ENCODE data around the gene SLC25A10.

Gene SLC25A10

GRCh38 chr17:81694810-81695209 lies 17.3 kb upstream of the SLC25A10 start:
- H3K4me1 ChIP-seq: no peaks in the 10 kb centered on the region
- no peaks in the 10 kb centered on the region for H3K36me3 ChIP-seq (ENCODE audit: control insufficient read depth, insufficient read depth, low read length)
- H3K4me2 ChIP-seq (ENCODE audit: low read length): no peak overlapping the region
- no peak overlapping the region for H3K4me3 ChIP-seq (ENCODE audit: low read depth, low read length)
- no peak overlapping the region for H3K9ac ChIP-seq
- H3K27me3 ChIP-seq (ENCODE audit: control insufficient read depth, insufficient read depth, low read length): no peaks in the 10 kb centered on the region
- peaks cover 23% of the 10 kb centered on the region for H3K79me2 ChIP-seq
- no peak overlapping the region for H3K27ac ChIP-seq
- H3K9me3 ChIP-seq (ENCODE audit: control insufficient read depth, low read length): no peaks in the 10 kb centered on the region
- TF ChIP-seq CTCF (IDR thresholded peaks at IDR 0.05): no peak
- no peak overlapping the region for H2AFZ ChIP-seq

- Histone ChIP-seq H3K4me2 (ENCODE audit: low read length) (no peak overlapping the region), H3K9me3 (ENCODE audit: control insufficient read depth, low read length) (no peaks in the 10 kb centered on the region), H3K9ac (no peak overlapping the region), H2AFZ (no peak overlapping the region), H3K4me3 (ENCODE audit: low read depth, low read length) (no peak overlapping the region), H3K79me2 (peaks cover 23% of the 10 kb centered on the region), H3K27me3 (ENCODE audit: control insufficient read depth, insufficient read depth, low read length) (no peaks in the 10 kb centered on the region), H3K27ac (no peak overlapping the region), H3K36me3 (ENCODE audit: control insufficient read depth, insufficient read depth, low read length) (no peaks in the 10 kb centered on the region), H3K4me1 (no peaks in the 10 kb centered on the region)
- no peak for TF ChIP-seq CTCF (IDR thresholded peaks at IDR 0.05)
Measured at GRCh38 chr17:81695211-81695610, 16.9 kb upstream of the SLC25A10 start.

- H2AFZ ChIP-seq: no peak overlapping the region
- peaks cover 26% of the 10 kb centered on the region for H3K79me2 ChIP-seq
- no peaks in the 10 kb centered on the region for H3K4me1 ChIP-seq
- TF ChIP-seq CTCF (IDR thresholded peaks at IDR 0.05): no peak
- no peaks in the 10 kb centered on the region for H3K27me3 ChIP-seq (ENCODE audit: control insufficient read depth, insufficient read depth, low read length)
- H3K27ac ChIP-seq: no peak overlapping the region
- H3K9me3 ChIP-seq (ENCODE audit: control insufficient read depth, low read length): no peaks in the 10 kb centered on the region
- H3K36me3 ChIP-seq (ENCODE audit: control insufficient read depth, insufficient read depth, low read length): no peaks in the 10 kb centered on the region
- no peak overlapping the region for H3K4me3 ChIP-seq (ENCODE audit: low read depth, low read length)
- H3K4me2 ChIP-seq (ENCODE audit: low read length): no peak overlapping the region
- no peak overlapping the region for H3K9ac ChIP-seq
Measured at GRCh38 chr17:81695801-81696200, 16.3 kb upstream of the SLC25A10 start.

GRCh38 chr17:81696218-81696941 lies 15.7 kb upstream of the SLC25A10 start:
- H3K9me3 ChIP-seq (ENCODE audit: control insufficient read depth, low read length): no peaks in the 10 kb centered on the region
- H3K4me2 ChIP-seq (ENCODE audit: low read length): no peak overlapping the region
- no peak overlapping the region for H3K9ac ChIP-seq
- peaks cover 32% of the 10 kb centered on the region for H3K79me2 ChIP-seq
- H3K4me1 ChIP-seq: peaks cover 4% of the 10 kb centered on the region
- no peaks in the 10 kb centered on the region for H3K36me3 ChIP-seq (ENCODE audit: control insufficient read depth, insufficient read depth, low read length)
- no peak for TF ChIP-seq CTCF (IDR thresholded peaks at IDR 0.05)
- H3K4me3 ChIP-seq (ENCODE audit: low read depth, low read length): no peak overlapping the region
- H2AFZ ChIP-seq: no peak overlapping the region
- no peak overlapping the region for H3K27ac ChIP-seq
- H3K27me3 ChIP-seq (ENCODE audit: control insufficient read depth, insufficient read depth, low read length): no peaks in the 10 kb centered on the region

Data from parathyroid adenoma (tissue), 2 donors.